K562 (cell line): Measurements from ENCODE around the gene RBBP7. TPM values are rescaled to one million over a fixed set of nuclear protein-coding genes. Genes with fewer than 3 reads are reported as not detected.

Experiments
- ATAC-seq: fragments of 200-7000 bp; cut with Tn5 transposase; 3 replicates; pipeline ENCODE4 v1.9.1; 2020; ENCODE audit warnings: moderate library complexity
- BruUV-seq: library from RNA; stranded (reverse); fragments of 400-500 nt; replicated peaks from 2 replicates; lab custom pipeline; 2021; lab: Mats Ljungman, UMichigan
- CTCF ChIA-PET: fragments of 300-600 bp; formaldehyde crosslinking; extraction: SDS; loops from one replicate; lab custom pipeline; 2021; ENCODE audit warnings: low intra/inter-chr PET ratio; lab: Yijun Ruan, JAX
- POLR2A ChIA-PET: fragments of 300-600, 350-650 bp; sonication (Branson Sonifier 250); formaldehyde crosslinking; extraction: SDS; loops from one replicate; lab custom pipeline; 2021; ENCODE audit warnings: antibody characterized with exemption, inconsistent platforms; lab: Yijun Ruan, JAX
- DNase-seq, 4 experiments: peaks; one replicate each; pipeline versions ENCODE4 v3.0.0 to v3.0.0-alpha.2; 2011 to 2018; ENCODE audit warnings: low spot score in 3 of 4, mixed read lengths in 3 of 4; ENCODE audit errors: extremely low read depth in 1 of 4
- FAIRE-seq: peaks from 2 replicates; lab custom pipeline; 2011; peaks lifted over from hg19 to GRCh38; lab: Jason Lieb, UNC
- H2AFZ ChIP-seq: 2 replicates; pipeline ENCODE4 v1.6.0; 2011; ENCODE audit warnings: low read depth, low read length, control low read depth, inconsistent platforms
- H3K27ac ChIP-seq: fragments of 200-600 bp; 3 replicates; pipeline ENCODE4 v1.8.0; 2011; ENCODE audit warnings: low read depth, mild to moderate bottlenecking, control low read depth, inconsistent platforms, low read length, moderate library complexity, mixed read lengths; ENCODE audit errors: extremely low read depth
- H3K27me3 ChIP-seq, 2 experiments: fragments of 300-600 bp in 1 of 2; 2 replicates in 1 of 2; 3 replicates in 1 of 2; pipeline versions ENCODE4 v1.6.0 to v1.8.0; 2011; ENCODE audit warnings: inconsistent platforms in 2 of 2, low read length in 2 of 2, mild to moderate bottlenecking in 1 of 2, mixed read lengths in 1 of 2, moderate library complexity in 1 of 2; ENCODE audit not compliant: control insufficient read depth in 2 of 2, insufficient read depth in 2 of 2
- H3K36me3 ChIP-seq: fragments of 300-600 bp; 3 replicates; pipeline ENCODE4 v1.8.0; 2011; ENCODE audit warnings: mild to moderate bottlenecking, low read length, inconsistent platforms; ENCODE audit not compliant: control insufficient read depth, insufficient read depth
- H3K4me1 ChIP-seq, 2 experiments: fragments of 200-600 bp in 1 of 2; replicated peaks in 1 of 2; 2 replicates in 1 of 2; 3 replicates in 1 of 2; pipeline versions ENCODE4 v1.5.1 to v1.8.0; 2011; ENCODE audit warnings: inconsistent platforms in 2 of 2, low read length in 2 of 2, mild to moderate bottlenecking in 1 of 2, mixed read lengths in 1 of 2, moderate library complexity in 1 of 2; ENCODE audit not compliant: control insufficient read depth in 2 of 2, insufficient read depth in 2 of 2
- H3K4me2 ChIP-seq: 2 replicates; pipeline ENCODE4 v1.6.1; 2011; ENCODE audit warnings: low read length, control low read depth, inconsistent platforms, mixed read lengths; ENCODE audit not compliant: insufficient read depth
- H3K4me3 ChIP-seq: fragments of 200-600 bp; sonication (generic), shearing (Covaris generic); 2 replicates; pipeline ENCODE4 v1.5.1; 2016; ENCODE audit warnings: control low read depth, inconsistent platforms
- H3K79me2 ChIP-seq: fragments of 200-600 bp; 3 replicates; pipeline ENCODE4 v1.8.0; 2011; ENCODE audit warnings: low read length, inconsistent platforms; ENCODE audit not compliant: control insufficient read depth, insufficient read depth
- H3K9ac ChIP-seq, 2 experiments: 2 replicates each; pipeline versions ENCODE4 v1.6.0 to v1.6.1; 2011; ENCODE audit warnings: low read depth in 2 of 2, low read length in 2 of 2, control low read depth in 1 of 2, inconsistent platforms in 1 of 2, mild to moderate bottlenecking in 1 of 2, mixed read lengths in 1 of 2; ENCODE audit not compliant: insufficient read depth in 1 of 2
- H3K9me1 ChIP-seq: one replicate; pipeline ENCODE4 v1.6.0; 2011; ENCODE audit warnings: inconsistent platforms, mild to moderate bottlenecking, low read length, moderate library complexity; ENCODE audit not compliant: control insufficient read depth, insufficient read depth
- H3K9me3 ChIP-seq: replicated peaks from 2 replicates; pipeline ENCODE4 v1.5.1; 2011; ENCODE audit warnings: low read depth, low read length, inconsistent platforms; ENCODE audit not compliant: control insufficient read depth, insufficient read depth
- H4K20me1 ChIP-seq: replicated peaks from 2 replicates; pipeline ENCODE4 v1.6.1; 2011; ENCODE audit warnings: low read length, inconsistent platforms, mixed read lengths; ENCODE audit not compliant: control insufficient read depth, insufficient read depth
- ARID1B ChIP-seq: fragments of 450-650 bp; IDR thresholded peaks from 2 replicates; pipeline ENCODE4 v1.6.1; 2016; ENCODE audit warnings: antibody characterized with exemption, mild to moderate bottlenecking, inconsistent platforms
- CBFA2T3 ChIP-seq: fragments of 450-650 bp; IDR thresholded peaks from 2 replicates; pipeline ENCODE4 v1.6.1; 2017
- DPF2 ChIP-seq: fragments of 450-650 bp; IDR thresholded peaks from 2 replicates; pipeline ENCODE4 v1.6.1; 2016
- FOXK2 ChIP-seq, 2 experiments: fragments of 450-650 bp; IDR thresholded peaks in 1 of 2; conservative IDR thresholded peaks in 1 of 2; 2 replicates each; pipeline ENCODE4 v1.6.1; 2016; ENCODE audit warnings: low read depth in 2 of 2, mild to moderate bottlenecking in 1 of 2
- GTF2E2 ChIP-seq: fragments of 200-800 bp; sonication (Bioruptor generic); IDR thresholded peaks from 2 replicates; pipeline ENCODE4 v1.6.1; 2016; ENCODE audit warnings: missing genetic modification characterization, missing compliant biosample characterization
- TEAD4 ChIP-seq, 2 experiments: sonication (generic) in 1 of 2; formaldehyde crosslinking in 1 of 2; IDR thresholded peaks; 2 replicates each; pipeline versions ENCODE4 v1.6.1 to v1.8.0; 2012 to 2022; ENCODE audit warnings: borderline replicate concordance in 1 of 2, inconsistent platforms in 1 of 2, low read length in 1 of 2, mild to moderate bottlenecking in 1 of 2, missing genetic modification reagents in 1 of 2
- U2AF1 ChIP-seq: fragments of 200-400 bp; formaldehyde crosslinking; optimal IDR thresholded peaks from 2 replicates; pipeline ENCODE3; 2017; ENCODE audit warnings: mild to moderate bottlenecking, low read depth, low read length, moderate library complexity
- ZNF184 ChIP-seq: sonication (generic); formaldehyde crosslinking; IDR thresholded peaks from 2 replicates; pipeline ENCODE4 v1.5.0; 2020; ENCODE audit warnings: missing genetic modification reagents
- WGBS: fragments of 100-300 bp; shearing (Covaris generic); methylation state at CpG from one replicate; pipeline ENCODE4 v1.1.6; 2016; ENCODE audit warnings: low coverage, mixed read lengths; ENCODE audit not compliant: insufficient coverage; ENCODE audit errors: missing lambda C conversion rate; 5-methylcytosine and 5-hydroxymethylcytosine counted together
- in situ Hi-C: fragments of 300-500 bp; cut with MboI; formaldehyde crosslinking; loops from 4 replicates; pipeline ENCODE4 v1.15.0; 2018; ENCODE audit warnings: inconsistent platforms, mixed read lengths
- intact Hi-C: fragments of 100-400 bp; cut with micrococcal nuclease; formaldehyde crosslinking; loops from 2 replicates; pipeline ENCODE4 v1.14.2; 2022
- polyA plus RNA-seq, 8 experiments: library from polyadenylated mRNA; depleted of rRNA in 4 of 8; stranded (reverse) in 5 of 8; unstranded in 3 of 8; fragments of >200 nt; fragmentation: Nextera tagmentation in 2 of 8; fragmentation: Illumina TruSeq in 1 of 8; extraction: Ambion mirVana in 2 of 8; extraction: Trizol in 1 of 8; gene quantifications; 2 replicates each; pipeline versions ENCODE4 v1.2.1 to v1.2.3, GENCODE V29; 2011 to 2014; ENCODE audit warnings: inconsistent platforms in 1 of 8, missing spikeins in 1 of 8
- total RNA-seq, 7 experiments: library from RNA; depleted of rRNA in 6 of 7; stranded (reverse); fragments of >200 nt in 6 of 7; fragmentation: Illumina TruSeq in 2 of 7; extraction: Trizol in 2 of 7; gene quantifications; 2 replicates each; pipeline versions ENCODE4 v1.2.1 to v1.2.3, GENCODE V29; 2011 to 2021; ENCODE audit warnings: low replicate concordance in 1 of 7

Gene RBBP7
- total and polyA plus RNA-seq, 9 of the 15 experiments (the other 6 are each of a cell fraction or from before 2014, with no cell fraction given) = 79.0 to 364 (median 182) TPM

DNA sequence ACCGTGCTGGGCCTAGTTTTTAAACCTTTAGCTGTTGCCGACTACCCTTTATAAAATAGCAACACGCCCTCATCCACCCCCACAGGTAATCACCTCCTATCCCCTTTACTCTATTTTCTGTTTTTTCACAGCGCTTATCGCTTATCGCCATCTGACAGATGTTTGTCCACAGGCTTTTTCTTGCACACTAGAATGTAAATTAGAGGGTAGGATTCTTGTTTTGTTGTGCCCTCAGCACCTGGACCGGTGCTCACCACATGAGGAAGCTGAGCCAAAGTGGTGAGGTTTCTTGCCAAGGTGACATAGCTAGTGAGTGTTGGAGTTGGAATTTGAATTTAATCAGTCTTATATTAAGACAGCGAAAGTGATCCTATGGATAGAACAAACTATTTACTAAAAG is 2.9 kb upstream of the RBBP7 start:
- H3K4me3 ChIP-seq = no peak overlapping the region
- 22% methylated on average over 8 of the region's 8 CpGs for WGBS
- FAIRE-seq = no peak
- H3K4me2 ChIP-seq = no peak overlapping the region; the same call in 1 of the 2 replicates
- POLR2A ChIA-PET = interaction anchor here (0.6 kb wide), 2 partner anchors 18 to 145 kb away, joined by 3 read pairs; no protein-coding TSS in a partner anchor
- peaks cover 11 to 15% of the 10 kb centered on the region in 2 experiments; a peak in 4 of 5 replicates for H3K4me1 ChIP-seq
- H3K36me3 ChIP-seq = peaks cover 9% of the 10 kb centered on the region; the same call in 2 of the 3 replicates
- BruUV-seq = no TSS peak
- CTCF ChIA-PET = no interaction called here
- no peaks in the 10 kb centered on the region for H3K9me3 ChIP-seq
- in situ Hi-C loops = no loop called here
- TF ChIP-seq CBFA2T3 (peak; percentile 18; the same call in 1 of the 2 replicates), U2AF1 (no peak), FOXK2 (conservative IDR thresholded peaks at IDR 0.05 in 1 of 2, IDR thresholded peaks at IDR 0.05 in 1 of 2; ENCODE audit: low read depth in 2 of 2) (0 out of 4 replicates have a peak, but pooled peaks of 1 of the 2 experiments have one; percentile 31), TEAD4 (IDR thresholded peaks at IDR 0.05; ENCODE audit: low read length) (0 out of 2 replicates have a peak, but pooled peaks have one; percentile 14), TEAD4 (CRISPR knock-in tag; IDR thresholded peaks at IDR 0.05; ENCODE audit: borderline replicate concordance) (no peak), ARID1B (peak; percentile 45), ZNF184 (no peak), DPF2 (peak; percentile 37; the same call in 1 of the 2 replicates), GTF2E2 (tag) (no peak)
- TF ChIP-seq, all 486 proteins: peak for 5
- Histone ChIP-seq H3K27ac (no peak overlapping the region), H4K20me1 (no peaks in the 10 kb centered on the region; the same call in 1 of the 2 replicates), H3K27me3 (no peaks in the 10 kb centered on the region), H3K9ac (0 out of 4 replicates have a peak overlapping the region, but pooled peaks of 1 of the 2 experiments have one; percentile 29), H2AFZ (peak overlapping the region; percentile 75), H3K9me1 (no peaks in the 10 kb centered on the region), H3K79me2 (peaks cover 19% of the 10 kb centered on the region)
- DNase-seq = peak in 1 of 4 experiments; percentile 12
- no peak for ATAC-seq
- intact Hi-C loops = no loop called here
